ENCODE measurements around the gene TCN1. TPM values are rescaled to one million over a fixed set of nuclear protein-coding genes. Genes with fewer than 3 reads are reported as not detected.

The TCN1 gene
- total RNA-seq, 2 experiments from 2014 or later = not detected

- Mint-ChIP-seq H3K27ac (peak overlapping the region; percentile 82), H3K4me1 (peaks cover 45% of the 10 kb centered on the region)
- POLR2A ChIA-PET = no interaction called here
Observed at GRCh38 chr11:59814021-59814420, 52.3 kb downstream of the TCN1 start.

GRCh38 chr11:59813364-59813763 lies 52.9 kb downstream of the TCN1 start:
- Mint-ChIP-seq H3K4me3 (no peak overlapping the region), H3K36me3 (ENCODE audit: low read depth) (peaks cover 19% of the 10 kb centered on the region), H3K4me1 (peaks cover 43% of the 10 kb centered on the region), H3K9me3 (peaks cover 8% of the 10 kb centered on the region), H3K27me3 (no peaks in the 10 kb centered on the region), H3K27ac (peak overlapping the region; percentile 57)
- POLR2A ChIA-PET = no interaction called here
- CTCF ChIA-PET = no interaction called here
- no peak for DNase-seq

More at GRCh38 chr11:59814021-59814420, 52.3 kb downstream of the TCN1 start:
- H3K4me3 Mint-ChIP-seq = peak overlapping the region; percentile 24
- no peaks in the 10 kb centered on the region for H3K27me3 Mint-ChIP-seq
- CTCF ChIA-PET = no interaction called here
- DNase-seq = no peak
- peaks cover 8% of the 10 kb centered on the region for H3K9me3 Mint-ChIP-seq
- H3K36me3 Mint-ChIP-seq (ENCODE audit: low read depth) = peaks cover 15% of the 10 kb centered on the region

- Mint-ChIP-seq H3K4me3 (no peak overlapping the region), H3K27ac (no peak overlapping the region), H3K9me3 (peaks cover 8% of the 10 kb centered on the region), H3K27me3 (no peaks in the 10 kb centered on the region), H3K4me1 (peaks cover 40% of the 10 kb centered on the region), H3K36me3 (ENCODE audit: low read depth) (peaks cover 23% of the 10 kb centered on the region)
- ChIA-PET POLR2A (no interaction called here), CTCF (interaction anchor here (0.6 kb wide), 1 partner anchor 1153 kb away, joined by 4 read pairs; no protein-coding TSS in a partner anchor)
- no peak for DNase-seq
Observed at GRCh38 chr11:59812220-59812619, 54.1 kb downstream of the TCN1 start.

GRCh38 chr11:59810911-59811259 lies 55.4 kb downstream of the TCN1 start:
- DNase-seq = no peak
- H3K27me3 Mint-ChIP-seq = no peaks in the 10 kb centered on the region
- ChIA-PET POLR2A (no interaction called here), CTCF (interaction anchor here (1.0 kb wide), 1 partner anchor 56 kb away, joined by 3 read pairs; the partner anchor contains the start of gene STX3)
- peak overlapping the region; percentile 95 for H3K4me3 Mint-ChIP-seq
- peaks cover 8% of the 10 kb centered on the region for H3K9me3 Mint-ChIP-seq
- H3K27ac Mint-ChIP-seq = peak overlapping the region; percentile 96
- H3K36me3 Mint-ChIP-seq (ENCODE audit: low read depth) = peaks cover 34% of the 10 kb centered on the region
- peaks cover 40% of the 10 kb centered on the region for H3K4me1 Mint-ChIP-seq

GRCh38 chr11:59810189-59810910 lies 55.9 kb downstream of the TCN1 start, which contains the start of gene MRPL16:
TSS of gene MRPL16 (minus strand) at chr11:59810778. CDS start at chr11:59810658, 120 bp downstream.
- peak; percentile 93 for DNase-seq
- H3K27ac Mint-ChIP-seq = peak within 1 kb of the TSS; percentile 96
- H3K9me3 Mint-ChIP-seq = peaks cover 8% of the 10 kb centered on the region
- H3K27me3 Mint-ChIP-seq = no peaks in the 10 kb centered on the region
- ChIA-PET POLR2A (interaction anchor here (0.6 kb wide), 1 partner anchor 14 kb away, joined by 5 read pairs; no protein-coding TSS in a partner anchor), CTCF (interaction anchor here (0.9 to 1.3 kb wide), 3 partner anchors 9 to 56 kb away, joined by 3 read pairs; partner anchors contain the start of gene STX3)
- peak within 1 kb of the TSS; percentile 95 for H3K4me3 Mint-ChIP-seq
- H3K4me1 Mint-ChIP-seq = peaks cover 40% of the 10 kb centered on the region
- peaks cover 34% of the 10 kb centered on the region for H3K36me3 Mint-ChIP-seq (ENCODE audit: low read depth)

- POLR2A ChIA-PET = no interaction called here
- H3K4me1 Mint-ChIP-seq = peaks cover 31% of the 10 kb centered on the region
- no peak overlapping the region for H3K27ac Mint-ChIP-seq
- no peak for DNase-seq
- H3K36me3 Mint-ChIP-seq (ENCODE audit: low read depth) = peaks cover 31% of the 10 kb centered on the region
- no peaks in the 10 kb centered on the region for H3K27me3 Mint-ChIP-seq
- H3K9me3 Mint-ChIP-seq = peaks cover 5% of the 10 kb centered on the region
- CTCF ChIA-PET = interaction anchor here (0.6 to 1.2 kb wide), 2 partner anchors 42 to 1837 kb away, joined by 3 read pairs; no protein-coding TSS in a partner anchor
- H3K4me3 Mint-ChIP-seq = no peak overlapping the region
Observed at GRCh38 chr11:59807047-59807610, 59.2 kb downstream of the TCN1 start.

GRCh38 chr11:59804061-59804460 lies 62.2 kb downstream of the TCN1 start:
- H3K4me3 Mint-ChIP-seq = no peak overlapping the region
- ChIA-PET POLR2A (no interaction called here), CTCF (interaction anchor here (0.6 kb wide), 1 partner anchor 112 kb away, joined by 3 read pairs; no protein-coding TSS in a partner anchor)
- peaks cover 28% of the 10 kb centered on the region for H3K36me3 Mint-ChIP-seq (ENCODE audit: low read depth)
- H3K9me3 Mint-ChIP-seq = no peaks in the 10 kb centered on the region
- no peak for DNase-seq
- H3K27me3 Mint-ChIP-seq = no peaks in the 10 kb centered on the region
- H3K4me1 Mint-ChIP-seq = peaks cover 22% of the 10 kb centered on the region
- H3K27ac Mint-ChIP-seq = no peak overlapping the region

Other genes with a start within 250 kb of the TCN1 start
- gene PATL1, start 197.4 kb downstream of the TCN1 start, total RNA-seq = 10 to 100 TPM; 47.2 to 59.6 TPM
- not detected for gene OR10V1, start 152.6 kb downstream of the TCN1 start, total RNA-seq
- 10 to 100 TPM; 39.6 to 42.0 TPM for gene STX3, start 111.1 kb downstream of the TCN1 start, total RNA-seq
- gene MRPL16, start 55.7 kb downstream of the TCN1 start, total RNA-seq = 10 to 100 TPM; 77.1 to 78.3 TPM
- not detected for gene CBLIF, start 21.0 kb downstream of the TCN1 start, total RNA-seq
- not detected for gene OOSP3, start 12.3 kb upstream of the TCN1 start, total RNA-seq
- gene OOSP1, start 71.9 kb upstream of the TCN1 start, total RNA-seq = not detected
- gene OOSP4A, start 97.5 kb upstream of the TCN1 start, total RNA-seq = not detected
- not detected for gene OOSP4B, start 150.7 kb upstream of the TCN1 start, total RNA-seq
- not detected for gene OOSP2, start 173.9 kb upstream of the TCN1 start, total RNA-seq
- not detected for gene MS4A3, start 190.2 kb upstream of the TCN1 start, total RNA-seq
- gene MS4A2, start 222.2 kb upstream of the TCN1 start, total RNA-seq = not detected